Measurements from ENCODE around the gene TMEM131L.
"Not testable (repeated sequence)": the region's sequence is repeated elsewhere in the genome, so short reads cannot be mapped to it uniquely, and the experiment has no call there.

The TMEM131L gene

DNA sequence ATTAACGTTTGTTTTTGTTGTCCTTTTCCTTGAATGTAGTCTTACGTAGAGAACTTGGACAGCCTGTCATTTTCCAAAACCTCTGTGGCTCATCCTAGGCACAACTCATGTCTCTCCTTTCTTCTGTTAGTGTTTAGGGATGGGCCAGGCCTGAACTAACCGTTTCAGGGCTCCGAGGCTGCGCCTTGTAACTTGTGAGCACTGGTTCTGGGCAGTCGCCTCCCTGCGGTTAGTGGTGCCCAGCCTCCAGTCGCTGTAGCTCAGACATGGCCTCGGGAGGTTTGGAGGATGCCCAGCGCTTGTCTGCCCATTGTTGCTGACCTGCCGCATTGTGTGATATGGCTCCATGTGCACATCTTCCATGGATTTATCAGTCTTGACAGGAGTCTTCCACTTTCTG is 32.8 kb downstream of the TMEM131L start:
- DNase-seq (ENCODE audit: low read depth in 3 of 3) = no peak

- DNase-seq (ENCODE audit: low read depth in 3 of 3) = no peak
These were observed 35.4 kb downstream of the TMEM131L start for GRCh38 chr4:153501578-153501977.

DNA sequence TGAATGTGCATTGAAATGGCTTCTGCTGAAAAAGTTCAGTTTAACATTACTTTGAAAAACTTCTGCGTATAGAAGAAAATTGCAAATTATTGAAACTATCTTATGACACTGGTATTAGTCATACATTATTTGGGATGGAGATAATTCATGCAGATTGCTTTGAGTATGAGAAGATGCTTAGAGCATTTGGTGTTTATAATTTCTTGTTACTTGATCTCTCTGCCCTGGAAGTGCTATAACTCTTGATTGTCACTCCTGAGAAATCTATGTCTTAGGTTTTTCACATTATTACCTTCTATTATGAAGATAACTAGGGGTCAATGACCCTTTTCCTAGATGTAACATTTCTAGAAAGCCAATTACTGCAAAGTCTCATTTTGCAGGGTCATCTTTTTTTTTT is 36.4 kb downstream of the TMEM131L start:
- DNase-seq (ENCODE audit: low read depth in 3 of 3) = no peak

GRCh38 chr4:153506341-153507309 is 40.5 kb downstream of the TMEM131L start:
- no peak for DNase-seq (ENCODE audit: low read depth in 3 of 3)

DNA sequence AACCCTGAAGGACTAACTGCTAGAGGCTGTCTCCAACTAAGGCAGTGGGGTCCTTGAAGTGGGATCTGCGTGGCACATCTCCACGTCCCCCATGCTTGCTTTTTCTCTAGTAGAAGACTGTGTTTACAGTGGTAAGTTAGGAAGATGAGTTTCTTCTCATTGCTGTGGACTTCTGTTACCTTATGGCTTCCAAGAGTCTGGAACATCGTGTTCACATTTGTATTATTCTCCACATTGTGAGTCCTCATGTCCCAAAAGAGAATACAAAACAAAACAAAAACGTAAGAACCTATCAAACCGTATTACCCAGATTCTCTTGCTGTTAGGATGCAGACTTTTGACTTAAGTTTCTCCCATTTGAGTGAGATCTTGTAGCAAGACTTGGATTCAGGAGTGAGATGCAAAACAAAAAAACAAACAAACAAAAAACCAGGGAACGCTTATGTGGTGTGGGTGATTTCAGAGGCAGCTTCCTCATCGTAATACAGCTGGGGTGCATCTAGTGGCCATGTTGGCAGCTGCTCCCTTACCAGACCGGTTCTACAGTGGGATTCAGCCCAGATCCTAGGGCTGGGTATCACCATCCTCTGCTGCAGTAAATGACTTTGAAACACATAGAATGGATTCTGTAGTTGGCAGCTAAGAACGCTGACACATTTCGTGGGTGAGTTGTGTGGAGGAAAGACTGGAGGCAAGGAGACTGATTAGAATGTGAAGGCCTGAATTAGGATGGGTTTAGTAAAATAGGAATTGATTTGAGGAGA is 41.3 kb downstream of the TMEM131L start:
- no peak for DNase-seq (ENCODE audit: low read depth in 3 of 3)

DNA sequence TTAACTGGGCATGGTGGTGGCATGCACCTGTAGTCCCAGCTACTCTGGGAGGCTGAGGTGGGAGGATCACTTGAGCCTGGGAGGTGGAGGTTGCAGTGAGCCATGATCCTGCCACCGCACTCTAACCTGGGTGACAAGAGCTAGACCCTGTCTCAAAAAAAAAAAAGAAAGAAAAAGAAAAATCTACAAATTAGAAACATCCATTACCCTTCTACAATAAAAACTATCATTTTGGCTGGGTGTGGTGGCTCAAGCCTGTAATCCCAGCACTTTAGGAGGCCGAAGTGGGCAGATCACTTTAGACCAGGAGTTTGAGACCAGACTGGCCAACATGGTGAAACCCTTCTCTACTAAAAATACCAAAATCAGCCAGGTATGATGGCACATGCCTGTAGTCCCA is 43.1 kb downstream of the TMEM131L start:
- DNase-seq (ENCODE audit: low read depth in 3 of 3) = not testable (repeated sequence)

DNA sequence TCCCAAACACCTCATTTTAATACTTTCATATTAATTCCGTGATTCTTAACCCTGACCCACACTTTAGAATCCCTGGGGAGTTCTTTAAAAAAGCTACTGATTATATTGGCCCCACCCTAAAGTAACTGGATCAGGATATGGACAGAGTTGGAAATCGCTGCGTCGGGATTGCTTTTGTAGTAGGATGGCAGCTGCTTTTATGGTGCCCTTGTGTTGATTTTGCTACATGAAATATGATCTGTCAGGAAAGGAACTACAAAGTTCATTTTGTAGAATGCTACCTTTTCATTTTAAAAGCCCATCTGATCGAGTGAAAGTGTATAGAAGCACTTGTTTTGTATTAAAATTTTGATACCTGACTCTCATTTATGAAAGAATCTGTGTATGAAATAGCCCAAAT is 43.6 kb downstream of the TMEM131L start:
- DNase-seq (ENCODE audit: low read depth in 3 of 3) = no peak

DNA sequence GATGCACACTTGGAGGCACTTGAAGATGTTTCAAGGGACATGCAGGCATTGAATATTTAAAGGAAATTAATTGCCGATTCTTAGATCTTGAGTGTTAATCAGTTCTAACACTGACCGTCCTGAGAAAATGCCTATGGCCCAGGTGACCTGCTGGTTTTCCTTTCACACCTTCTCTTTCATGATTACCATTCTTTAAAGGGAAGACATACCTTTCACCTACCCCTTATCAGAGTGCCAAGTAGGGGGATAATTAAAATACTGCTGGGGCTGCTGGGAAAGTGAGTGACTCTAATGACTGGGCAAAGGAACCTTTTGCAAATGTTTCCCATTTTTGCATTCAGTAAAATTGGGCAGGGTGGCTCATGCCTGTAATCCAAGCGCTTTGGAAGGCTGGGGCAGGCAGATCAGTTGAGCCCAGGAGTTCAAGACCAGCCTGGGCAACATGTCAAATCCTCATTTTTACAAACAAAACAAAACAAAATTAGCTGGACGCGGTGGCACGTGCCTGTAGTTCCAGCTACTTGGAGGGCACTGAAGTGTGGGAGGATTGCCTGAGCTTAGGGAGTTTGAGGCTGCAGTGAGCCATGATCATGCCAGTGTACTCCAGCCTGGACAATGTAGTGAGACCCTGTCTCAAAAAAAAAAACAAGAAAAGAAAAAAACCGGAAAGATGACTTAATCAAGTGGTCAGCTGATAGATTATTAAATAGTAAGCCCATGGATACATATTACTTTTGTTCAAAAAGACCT is 44.3 kb downstream of the TMEM131L start:
- DNase-seq (ENCODE audit: low read depth in 3 of 3) = no peak

DNA sequence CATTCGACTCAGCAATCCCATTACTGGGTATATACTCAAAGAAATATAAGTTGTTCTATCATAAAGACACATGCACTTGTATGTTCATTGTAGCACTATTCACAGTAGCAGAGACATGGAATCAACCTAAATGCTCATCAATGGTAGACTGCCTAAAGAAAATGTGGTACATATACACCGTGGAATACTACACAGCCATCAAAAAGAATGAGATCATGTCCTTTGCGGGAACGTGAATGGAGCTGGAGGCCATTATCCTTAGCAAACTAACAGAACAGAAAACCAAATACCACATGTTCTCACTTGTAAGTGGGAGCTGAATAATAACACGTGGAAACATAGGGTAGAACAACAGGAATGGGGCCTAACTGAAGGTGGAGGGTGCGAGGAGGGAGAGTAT is 44.9 kb downstream of the TMEM131L start:
- DNase-seq (ENCODE audit: low read depth in 3 of 3) = no peak

DNA sequence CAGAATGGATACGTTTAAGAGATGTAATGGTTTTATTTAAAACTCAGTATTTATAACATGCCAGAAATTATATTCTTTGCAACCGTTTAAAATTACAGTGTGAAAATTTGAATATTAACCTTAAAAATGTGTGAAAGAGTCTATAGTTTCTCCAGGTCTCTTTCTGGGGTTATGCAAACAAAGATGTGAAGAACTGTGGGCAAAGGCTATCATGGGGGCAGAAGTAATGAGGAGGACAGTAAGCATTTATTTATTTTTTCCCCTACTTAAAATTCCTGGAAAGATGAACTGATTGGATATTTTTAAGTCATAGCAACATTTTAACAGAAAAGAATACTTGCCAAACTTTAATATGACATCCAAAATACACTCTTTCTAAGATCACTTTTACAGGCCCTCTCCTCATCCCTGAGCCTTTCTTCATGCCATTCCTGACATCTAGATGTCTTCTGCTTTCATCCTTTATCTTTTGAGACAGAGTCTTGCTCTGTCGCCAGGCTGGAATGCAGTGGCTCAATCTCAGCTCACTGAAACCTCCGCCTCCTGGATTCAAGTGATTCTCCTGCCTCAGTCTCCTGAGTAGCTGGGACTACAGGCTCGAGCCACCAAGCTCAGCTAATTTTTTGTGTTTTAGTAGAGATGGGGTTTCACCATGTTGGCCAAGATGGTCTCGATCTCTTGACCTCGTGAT is 46.1 kb downstream of the TMEM131L start:
- DNase-seq (ENCODE audit: low read depth in 3 of 3) = no peak

- no peak for DNase-seq (ENCODE audit: low read depth in 3 of 3)
These were observed 46.9 kb downstream of the TMEM131L start for GRCh38 chr4:153512952-153513500.

DNA sequence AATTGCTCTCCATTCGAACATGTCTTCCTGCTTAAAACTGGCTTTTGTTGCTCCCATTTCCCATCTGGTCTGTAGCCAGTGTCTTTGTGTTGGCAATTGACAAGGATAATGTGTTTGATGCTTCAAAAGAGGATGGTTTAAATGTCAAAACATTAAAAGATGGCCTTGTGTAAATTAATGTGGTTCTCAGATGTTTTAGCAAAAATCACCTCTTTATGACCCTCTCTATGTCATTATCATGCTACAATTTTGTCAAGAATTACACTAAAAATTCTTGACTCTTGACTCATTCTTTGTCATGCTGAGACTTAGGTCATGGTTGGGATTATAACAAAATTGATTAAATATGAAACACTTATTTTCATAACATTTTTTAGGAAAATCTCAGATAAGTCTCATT is 47.4 kb downstream of the TMEM131L start:
- no peak for DNase-seq (ENCODE audit: low read depth in 3 of 3)

DNA sequence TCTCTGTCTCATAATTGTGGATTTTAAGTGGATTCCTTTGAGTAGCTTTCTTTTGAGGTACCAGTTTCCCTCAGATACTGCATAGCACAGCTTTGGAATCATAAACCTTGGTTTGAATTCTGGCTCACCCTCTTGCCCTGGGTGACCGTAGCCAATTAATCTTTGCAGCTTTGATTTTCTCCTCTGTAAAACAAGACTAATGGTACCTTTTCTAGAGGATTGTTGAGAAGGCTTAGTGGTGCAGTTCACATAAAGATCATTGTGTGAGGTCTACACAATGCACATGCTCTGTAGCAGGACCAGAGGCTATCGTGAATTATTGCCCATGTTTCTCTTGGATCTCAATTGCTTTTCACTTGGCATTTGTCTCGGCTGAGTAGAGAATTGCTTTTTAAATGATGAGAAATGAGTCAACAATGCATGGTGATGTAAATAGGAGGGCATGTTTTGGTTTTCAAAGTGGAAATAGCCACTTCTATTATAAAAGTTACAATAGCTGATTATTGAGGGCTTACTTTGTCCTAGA is 47.9 kb downstream of the TMEM131L start:
- DNase-seq (ENCODE audit: low read depth in 3 of 3) = no peak

DNA sequence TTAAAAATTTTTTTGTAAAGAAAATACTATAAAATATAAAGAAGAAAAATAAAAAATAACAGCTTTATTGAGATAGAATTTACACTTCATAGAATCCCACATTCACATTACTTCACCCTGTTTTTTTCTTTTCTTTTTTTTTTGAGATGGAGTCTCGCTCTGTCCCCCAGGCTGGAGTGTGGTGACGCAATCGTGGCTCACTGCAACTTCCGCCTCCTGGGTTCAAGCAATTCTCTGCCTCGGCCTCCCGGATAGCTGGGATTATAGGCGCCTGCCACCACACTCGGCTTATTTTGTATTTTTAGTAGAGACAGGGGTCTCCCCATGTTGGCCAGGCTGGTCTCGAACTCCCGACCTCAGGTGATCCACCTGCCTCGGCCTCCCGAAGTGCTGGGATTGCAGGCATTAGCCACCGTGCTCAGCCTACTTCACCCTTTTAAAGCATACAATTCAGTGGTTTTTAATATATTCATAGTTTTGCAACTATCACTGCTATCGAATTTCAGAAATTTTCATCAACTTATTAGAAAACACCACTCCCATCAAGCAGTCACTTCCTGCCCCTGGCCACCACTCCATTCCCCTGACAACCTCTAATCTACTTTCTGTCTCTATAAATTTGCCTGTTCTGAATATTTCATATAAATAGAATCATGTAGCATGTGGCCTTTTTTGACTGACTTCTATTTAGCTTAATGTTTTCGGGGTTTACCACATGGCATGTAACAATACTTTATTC is 48.7 kb downstream of the TMEM131L start:
- DNase-seq (ENCODE audit: low read depth in 3 of 3) = no peak

- no peak for DNase-seq (ENCODE audit: low read depth in 3 of 3)
These were observed 51.0 kb downstream of the TMEM131L start for GRCh38 chr4:153517159-153517558.

DNA sequence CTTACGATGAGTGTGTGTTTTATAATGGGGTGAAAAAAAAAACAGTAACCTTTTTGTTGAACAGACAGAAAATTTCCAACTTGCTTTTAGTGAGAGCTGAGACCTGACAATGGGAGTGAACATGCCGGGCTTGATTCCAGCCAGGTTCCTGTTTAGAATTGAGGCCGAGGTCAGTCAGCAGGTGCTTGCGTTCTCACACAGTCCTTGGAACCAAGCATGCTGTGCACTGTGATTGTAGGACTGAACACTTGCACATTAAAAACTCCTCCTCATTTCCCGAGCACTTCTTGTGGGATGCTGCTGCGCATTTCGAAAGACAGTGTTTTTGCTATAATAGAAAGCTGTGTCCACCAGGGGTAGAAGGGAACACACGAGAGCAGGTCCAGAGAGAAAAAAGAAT is 51.8 kb downstream of the TMEM131L start:
- no peak for DNase-seq (ENCODE audit: low read depth in 3 of 3)

GRCh38 chr4:153518637-153519389 is 52.7 kb downstream of the TMEM131L start:
- DNase-seq (ENCODE audit: low read depth in 3 of 3) = no peak

DNA sequence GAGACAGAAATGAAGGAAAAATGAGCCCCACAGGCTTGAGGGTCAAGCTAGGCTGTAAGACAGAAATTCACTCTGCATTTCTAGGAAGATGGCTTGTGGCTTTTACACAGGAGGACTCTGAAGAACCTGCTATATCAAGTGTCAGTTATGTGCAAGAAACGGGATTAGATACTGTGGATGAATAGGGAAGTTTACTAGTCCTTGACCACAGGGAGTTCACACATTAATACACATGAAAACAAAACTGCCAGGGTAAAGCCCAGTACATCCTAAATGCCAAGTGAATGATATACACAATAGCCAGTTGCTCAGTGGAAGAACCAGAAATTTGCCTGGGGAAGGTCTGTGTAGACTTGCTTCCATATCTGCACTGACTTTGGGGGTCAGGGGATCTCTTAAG is 53.5 kb downstream of the TMEM131L start:
- no peak for DNase-seq (ENCODE audit: low read depth in 3 of 3)

GRCh38 chr4:153520227-153520626 is 54.1 kb downstream of the TMEM131L start:
- no peak for DNase-seq (ENCODE audit: low read depth in 3 of 3)
